DLD1 (cell line): ENCODE data around the gene PLCL1.

Source experiments
- in situ Hi-C: cut with HindIII; loops from 2 replicates; pipeline ENCODE4 v1.10.0; 2017; ENCODE audit warnings: low sequenced_read_pairs

PLCL1 gene

GRCh38 chr2:197804049-197804757, at the start of gene PLCL1:
TSS of gene PLCL1 (plus strand) at chr2:197804593.
- in situ Hi-C loops = no loop called here

- in situ Hi-C loops = no loop called here
Measured at GRCh38 chr2:197759013-197759412, 45.4 kb upstream of the PLCL1 start.

- in situ Hi-C loops = no loop called here
Measured at GRCh38 chr2:197759625-197760292, 44.6 kb upstream of the PLCL1 start.

- in situ Hi-C loops = no loop called here
Measured at GRCh38 chr2:197760293-197760657, 44.1 kb upstream of the PLCL1 start.

GRCh38 chr2:197777823-197778407, 26.5 kb upstream of the PLCL1 start:
- in situ Hi-C loops = no loop called here

- in situ Hi-C loops = no loop called here
Measured at GRCh38 chr2:197779261-197779660, 25.1 kb upstream of the PLCL1 start.

GRCh38 chr2:197782126-197782525, 22.3 kb upstream of the PLCL1 start:
- in situ Hi-C loops = no loop called here

- in situ Hi-C loops = no loop called here
Measured at GRCh38 chr2:197784956-197785941, 19.1 kb upstream of the PLCL1 start, which contains the start of gene BOLL. TSS of gene BOLL (minus strand) at chr2:197785319. CDS start at chr2:197781850, 3,469 bp downstream.

GRCh38 chr2:197786010-197786877, 18.1 kb upstream of the PLCL1 start:
- in situ Hi-C loops = no loop called here

- in situ Hi-C loops = no loop called here
Measured at GRCh38 chr2:197793456-197793855, 10.9 kb upstream of the PLCL1 start.

- in situ Hi-C loops = no loop called here
Measured at GRCh38 chr2:197795277-197795676, 9.1 kb upstream of the PLCL1 start.

GRCh38 chr2:197798187-197798586, 6.2 kb upstream of the PLCL1 start:
- in situ Hi-C loops = no loop called here

- in situ Hi-C loops = no loop called here
Measured at GRCh38 chr2:197799068-197799467, 5.3 kb upstream of the PLCL1 start.

GRCh38 chr2:197800091-197800490, 4.3 kb upstream of the PLCL1 start:
- in situ Hi-C loops = no loop called here

- in situ Hi-C loops = no loop called here
Measured at GRCh38 chr2:197801033-197801432, 3.4 kb upstream of the PLCL1 start.

- in situ Hi-C loops = no loop called here
Measured at GRCh38 chr2:197803033-197803444, 1.4 kb upstream of the PLCL1 start.

GRCh38 chr2:197804758-197805714, 643 bp downstream of the PLCL1 start:
- in situ Hi-C loops = no loop called here

- in situ Hi-C loops = no loop called here
Measured at GRCh38 chr2:197805715-197806633, 1.6 kb downstream of the PLCL1 start.
